Measurements from ENCODE around the gene APBA3.

The APBA3 gene

GRCh38 chr19:3805859-3806258 lies 44.4 kb upstream of the APBA3 start:
- DNase-seq (ENCODE audit: insufficient read length, low spot score) (no peak), FAIRE-seq (no peak)
- TF ChIP-seq, protein P1, sequence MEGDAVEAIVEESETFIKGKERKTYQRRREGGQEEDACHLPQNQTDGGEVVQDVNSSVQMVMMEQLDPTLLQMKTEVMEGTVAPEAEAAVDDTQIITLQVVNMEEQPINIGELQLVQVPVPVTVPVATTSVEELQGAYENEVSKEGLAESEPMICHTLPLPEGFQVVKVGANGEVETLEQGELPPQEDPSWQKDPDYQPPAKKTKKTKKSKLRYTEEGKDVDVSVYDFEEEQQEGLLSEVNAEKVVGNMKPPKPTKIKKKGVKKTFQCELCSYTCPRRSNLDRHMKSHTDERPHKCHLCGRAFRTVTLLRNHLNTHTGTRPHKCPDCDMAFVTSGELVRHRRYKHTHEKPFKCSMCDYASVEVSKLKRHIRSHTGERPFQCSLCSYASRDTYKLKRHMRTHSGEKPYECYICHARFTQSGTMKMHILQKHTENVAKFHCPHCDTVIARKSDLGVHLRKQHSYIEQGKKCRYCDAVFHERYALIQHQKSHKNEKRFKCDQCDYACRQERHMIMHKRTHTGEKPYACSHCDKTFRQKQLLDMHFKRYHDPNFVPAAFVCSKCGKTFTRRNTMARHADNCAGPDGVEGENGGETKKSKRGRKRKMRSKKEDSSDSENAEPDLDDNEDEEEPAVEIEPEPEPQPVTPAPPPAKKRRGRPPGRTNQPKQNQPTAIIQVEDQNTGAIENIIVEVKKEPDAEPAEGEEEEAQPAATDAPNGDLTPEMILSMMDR (IDR thresholded peaks at IDR 0.05; ENCODE audit: insufficient read depth, missing control alignments), result no peak

GRCh38 chr19:3804429-3804828 lies 42.9 kb upstream of the APBA3 start:
- FAIRE-seq, result no peak

DNA sequence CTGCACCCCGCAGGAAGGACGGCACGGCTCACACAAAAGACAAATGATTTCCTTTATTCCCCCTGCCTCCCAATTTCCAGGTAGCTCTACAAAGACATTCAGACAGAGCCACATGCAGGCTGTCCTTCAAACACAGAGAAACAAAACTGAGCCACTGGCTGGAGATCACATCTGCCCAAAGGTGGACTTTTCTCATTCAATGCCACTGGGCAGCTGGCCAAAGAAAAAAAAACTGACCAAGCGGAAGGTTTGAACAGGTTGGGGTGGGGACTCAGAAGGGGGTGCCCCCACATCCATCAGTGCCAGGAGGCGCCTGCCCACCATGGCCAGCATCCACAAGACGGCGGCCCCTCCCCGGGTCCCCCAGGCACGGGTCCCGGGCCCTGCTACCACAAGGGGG lies 42.5 kb upstream of the APBA3 start:
- no peak for DNase-seq (ENCODE audit: insufficient read length, low spot score)
- TF ChIP-seq, protein P1 (IDR thresholded peaks at IDR 0.05; ENCODE audit: insufficient read depth, missing control alignments), result no peak
- no peak for FAIRE-seq

More at GRCh38 chr19:3804429-3804828, 42.9 kb upstream of the APBA3 start:
- TF ChIP-seq, protein P1 (IDR thresholded peaks at IDR 0.05; ENCODE audit: insufficient read depth, missing control alignments), result no peak
- no peak for DNase-seq (ENCODE audit: insufficient read length, low spot score)

DNA sequence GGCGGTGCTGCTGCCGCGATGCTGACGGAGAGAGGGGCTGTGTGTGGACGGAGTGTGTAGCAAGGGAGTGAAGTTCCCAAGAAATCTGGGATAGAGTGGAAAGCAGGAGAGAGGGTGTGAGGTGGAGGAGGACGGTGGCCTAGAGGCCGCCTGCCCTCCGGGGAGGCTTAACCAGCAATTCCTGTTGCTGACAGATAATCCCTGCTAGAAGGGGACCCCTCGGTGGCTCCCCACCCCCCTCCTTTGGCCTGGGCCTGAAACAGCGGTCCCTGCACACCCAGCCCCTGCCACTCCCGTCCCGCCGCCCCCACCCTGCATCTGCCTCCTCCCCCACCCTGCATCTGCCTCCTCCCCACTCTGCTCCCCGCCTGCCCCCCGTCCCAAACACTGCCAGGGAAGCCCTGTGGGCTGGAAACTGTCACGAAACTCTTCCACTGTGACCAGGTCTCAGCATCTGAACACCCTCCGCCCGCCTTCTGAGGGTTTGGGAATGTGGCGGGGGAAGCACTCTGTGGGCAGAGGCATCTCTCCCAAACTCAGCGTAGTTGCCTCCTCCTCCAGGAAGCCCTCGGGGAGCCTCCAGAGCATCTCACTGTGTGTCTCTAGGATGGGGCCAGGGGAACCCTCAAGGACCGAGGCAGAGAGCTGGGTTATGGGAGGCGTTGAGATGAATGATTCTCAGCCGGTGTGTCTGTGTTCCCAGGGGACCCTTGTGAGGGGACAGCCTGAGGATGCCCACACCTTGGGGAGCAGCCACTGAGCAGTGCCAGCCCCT lies 41.8 kb upstream of the APBA3 start:
- FAIRE-seq (no peak), DNase-seq (ENCODE audit: insufficient read length, low spot score) (no peak)
- TF ChIP-seq, protein P1 (IDR thresholded peaks at IDR 0.05; ENCODE audit: insufficient read depth, missing control alignments), result no peak

- DNase-seq (ENCODE audit: insufficient read length, low spot score), result no peak
- TF ChIP-seq, protein P1 (IDR thresholded peaks at IDR 0.05; ENCODE audit: insufficient read depth, missing control alignments), result no peak
- FAIRE-seq, result no peak
These were observed 40.1 kb upstream of the APBA3 start for GRCh38 chr19:3801412-3802096.

GRCh38 chr19:3800996-3801395 lies 39.5 kb upstream of the APBA3 start:
- TF ChIP-seq, protein P1 (IDR thresholded peaks at IDR 0.05; ENCODE audit: insufficient read depth, missing control alignments), result no peak
- DNase-seq (ENCODE audit: insufficient read length, low spot score) (no peak), FAIRE-seq (no peak)

- FAIRE-seq (no peak), DNase-seq (ENCODE audit: insufficient read length, low spot score) (no peak)
- TF ChIP-seq, protein P1 (IDR thresholded peaks at IDR 0.05; ENCODE audit: insufficient read depth, missing control alignments), result no peak
These were observed 36.6 kb upstream of the APBA3 start for GRCh38 chr19:3798137-3798536.
